BJ (cell line): ENCODE measurements around the gene HTT. TPM values are rescaled to one million over a fixed set of nuclear protein-coding genes. Genes with fewer than 3 reads are reported as not detected.

ENCODE experiments used
- CTCF ChIA-PET: fragments of 350-600 bp; formaldehyde crosslinking; extraction: SDS; loops from one replicate; lab custom pipeline; 2021; ENCODE audit warnings: antibody characterized with exemption, inconsistent platforms; lab: Yijun Ruan, JAX
- POLR2A ChIA-PET: fragments of 300-600 bp; sonication (Branson Sonifier 250); formaldehyde crosslinking; extraction: SDS; loops from one replicate; lab custom pipeline; 2021; ENCODE audit warnings: antibody characterized with exemption; lab: Charles Lee
- DNase-seq: peaks from one replicate; pipeline ENCODE4 v3.0.0-alpha.2; 2011; ENCODE audit warnings: low read depth
- H3K27me3 ChIP-seq: 2 replicates; pipeline ENCODE4 v1.6.0; 2011; ENCODE audit warnings: low read length; ENCODE audit not compliant: control insufficient read depth, insufficient read depth
- H3K36me3 ChIP-seq: 2 replicates; pipeline ENCODE4 v1.5.1; 2011; ENCODE audit warnings: low read length; ENCODE audit not compliant: control insufficient read depth, insufficient read depth
- H3K4me3 ChIP-seq: 2 replicates; pipeline ENCODE4 v1.5.1; 2011; ENCODE audit warnings: low read depth, mild to moderate bottlenecking, control low read depth, low read length
- CTCF ChIP-seq: IDR thresholded peaks from 2 replicates; pipeline ENCODE4 v1.5.1; 2011; ENCODE audit warnings: low read depth, mild to moderate bottlenecking, control low read depth, inconsistent platforms, low read length, moderate library complexity; ENCODE audit not compliant: insufficient read depth
- polyA plus RNA-seq: library from polyadenylated mRNA; depleted of rRNA; stranded (reverse); fragments of >200 nt; gene quantifications from 2 replicates; pipeline ENCODE4 v1.2.3, GENCODE V29; 2011

Gene HTT
- polyA plus RNA-seq, 1 experiment: 13.6 TPM

GRCh38 chr4:3269991-3270611 is 195.6 kb downstream of the HTT start:
- CTCF ChIA-PET: no interaction called here
- TF ChIP-seq CTCF: no peak
- Histone ChIP-seq H3K4me3 (no peak overlapping the region), H3K27me3 (no peaks in the 10 kb centered on the region), H3K36me3 (no peaks in the 10 kb centered on the region)
- POLR2A ChIA-PET: no interaction called here
- DNase-seq: no peak

GRCh38 chr4:3271131-3271530 is 196.7 kb downstream of the HTT start:
- TF ChIP-seq CTCF: no peak
- ChIA-PET CTCF (interaction anchor here (0.5 to 1.7 kb wide), 2 partner anchors 9 to 57 kb away, joined by 3 to 4 read pairs; no protein-coding TSS in a partner anchor), POLR2A (no interaction called here)
- Histone ChIP-seq H3K36me3 (no peaks in the 10 kb centered on the region), H3K4me3 (no peak overlapping the region), H3K27me3 (no peaks in the 10 kb centered on the region)
- DNase-seq: no peak

GRCh38 chr4:3276986-3277385 is 202.5 kb downstream of the HTT start:
- peaks cover 4% of the 10 kb centered on the region for H3K27me3 ChIP-seq
- no peak overlapping the region for H3K4me3 ChIP-seq
- ChIA-PET CTCF (no interaction called here), POLR2A (no interaction called here)
- no peak for DNase-seq
- no peak for TF ChIP-seq CTCF
- no peaks in the 10 kb centered on the region for H3K36me3 ChIP-seq

GRCh38 chr4:3280466-3280865 is 206.0 kb downstream of the HTT start:
- POLR2A ChIA-PET: no interaction called here

GRCh38 chr4:3283483-3283882 is 209.0 kb downstream of the HTT start:
- no peak for TF ChIP-seq CTCF
- Histone ChIP-seq H3K36me3 (no peaks in the 10 kb centered on the region), H3K4me3 (no peak overlapping the region), H3K27me3 (no peaks in the 10 kb centered on the region)
- POLR2A ChIA-PET: no interaction called here
- DNase-seq: no peak
- CTCF ChIA-PET: interaction anchor here (0.6 kb wide), 1 partner anchor 394 kb away, joined by 3 read pairs; no protein-coding TSS in a partner anchor

More at GRCh38 chr4:3280466-3280865, 206.0 kb downstream of the HTT start:
- Histone ChIP-seq H3K27me3 (peaks cover 4% of the 10 kb centered on the region), H3K4me3 (no peak overlapping the region), H3K36me3 (no peaks in the 10 kb centered on the region)
- no peak for TF ChIP-seq CTCF
- DNase-seq: no peak
- CTCF ChIA-PET: interaction anchor here (0.9 to 1.8 kb wide), 2 partner anchors 8 to 34 kb away, joined by 3 to 4 read pairs; no protein-coding TSS in a partner anchor
